HAP-1 (cell line): ENCODE data around the gene WDR91.
A peak's percentile ranks its signal among the peaks of the same experiment; 100 is the strongest.
"Not testable (repeated sequence)": the region's sequence is repeated elsewhere in the genome, so short reads cannot be mapped to it uniquely, and the experiment has no call there.

Experiments
- DNase-seq, 2 experiments: peaks; one replicate each; pipeline ENCODE4 v3.0.0-alpha.2; 2016 to 2020; ENCODE audit warnings: low spot score in 2 of 2
- H3K27me3 ChIP-seq: fragments of 250-450 bp; sonication (Bioruptor Pico); 2 replicates; pipeline ENCODE4 v1.5.1; 2020; ENCODE audit warnings: low read depth, mild to moderate bottlenecking, moderate library complexity
- H3K36me3 ChIP-seq: fragments of 250-450 bp; sonication (Bioruptor Pico); replicated peaks from 2 replicates; pipeline ENCODE4 v1.5.1; 2020; ENCODE audit warnings: mild to moderate bottlenecking
- H3K4me1 ChIP-seq: fragments of 250-450 bp; sonication (Bioruptor Pico); 2 replicates; pipeline ENCODE4 v1.5.1; 2020; ENCODE audit warnings: mild to moderate bottlenecking
- H3K4me3 ChIP-seq: fragments of 250-450 bp; sonication (Bioruptor Pico); 2 replicates; pipeline ENCODE4 v1.5.1; 2020; ENCODE audit warnings: mild to moderate bottlenecking, moderate library complexity
- H3K9me3 ChIP-seq: fragments of 250-450 bp; sonication (Bioruptor Pico); 2 replicates; pipeline ENCODE4 v1.5.1; 2020; ENCODE audit warnings: mild to moderate bottlenecking, moderate library complexity
- in situ Hi-C: fragments of 300-500 bp; cut with MboI; formaldehyde crosslinking; loops from 3 replicates; pipeline ENCODE4 v1.14.3; 2020; ENCODE audit warnings: low sequenced_read_pairs, inconsistent platforms, mixed read lengths

The WDR91 gene

DNA sequence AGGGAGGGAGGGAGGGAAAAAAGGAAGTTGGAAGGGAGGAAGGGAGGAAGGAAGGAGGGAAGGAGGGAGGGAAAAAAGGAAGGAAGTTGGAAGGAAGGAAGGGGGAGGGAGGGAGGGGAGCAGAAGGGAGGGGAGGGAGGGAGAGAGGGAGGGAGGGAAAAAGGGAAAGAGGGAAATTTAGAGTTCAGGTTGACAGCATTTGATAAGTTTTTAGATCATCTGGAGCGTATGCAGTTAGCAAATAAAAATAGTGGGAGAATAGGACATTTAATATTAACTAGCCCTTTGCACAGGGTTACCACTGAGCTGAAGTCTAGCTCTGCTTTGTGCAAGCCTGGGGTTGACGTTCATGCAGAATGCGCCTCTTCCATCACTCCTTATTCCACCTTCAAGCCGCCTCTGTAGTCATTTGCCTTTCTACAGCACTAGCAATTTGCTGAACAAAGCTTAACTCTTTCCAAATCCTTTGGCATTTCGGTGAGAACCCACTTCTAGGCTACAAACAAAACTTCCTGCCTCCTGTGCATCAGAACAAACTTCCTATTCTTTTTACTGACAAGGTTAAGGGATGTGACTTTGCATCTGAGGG lies 30.9 kb upstream of the WDR91 start:
- Histone ChIP-seq H3K4me1 (no peaks in the 10 kb centered on the region), H3K9me3 (no peaks in the 10 kb centered on the region), H3K36me3 (no peaks in the 10 kb centered on the region), H3K4me3 (no peak overlapping the region), H3K27me3 (no peaks in the 10 kb centered on the region; the same call in 1 of the 2 replicates)
- in situ Hi-C loops, result no loop called here
- DNase-seq, result no peak

DNA sequence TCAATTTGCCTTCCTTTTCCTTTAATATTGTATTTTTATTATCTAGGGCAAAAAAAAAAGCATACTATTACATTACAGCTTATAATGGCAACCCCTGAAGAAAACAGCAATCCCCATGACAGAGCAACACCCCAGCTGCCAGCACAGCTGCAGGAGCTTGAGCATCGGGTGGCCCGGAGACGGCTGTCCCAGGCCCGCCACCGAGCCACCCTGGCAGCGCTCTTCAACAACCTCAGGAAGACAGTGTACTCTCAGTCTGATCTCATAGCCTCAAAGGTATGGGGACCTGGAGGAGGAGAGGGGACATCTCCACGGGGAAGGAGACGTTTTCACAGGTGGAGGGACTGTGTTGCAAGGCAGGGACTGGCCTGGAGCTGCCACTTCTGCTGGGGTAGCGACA lies 29.1 kb upstream of the WDR91 start:
- H3K27me3 ChIP-seq, result no peaks in the 10 kb centered on the region; the same call in 1 of the 2 replicates
- no peaks in the 10 kb centered on the region for H3K9me3 ChIP-seq
- no peaks in the 10 kb centered on the region for H3K36me3 ChIP-seq
- H3K4me1 ChIP-seq, result no peaks in the 10 kb centered on the region
- DNase-seq, result no peak
- H3K4me3 ChIP-seq, result no peak overlapping the region
- in situ Hi-C loops, result no loop called here

DNA sequence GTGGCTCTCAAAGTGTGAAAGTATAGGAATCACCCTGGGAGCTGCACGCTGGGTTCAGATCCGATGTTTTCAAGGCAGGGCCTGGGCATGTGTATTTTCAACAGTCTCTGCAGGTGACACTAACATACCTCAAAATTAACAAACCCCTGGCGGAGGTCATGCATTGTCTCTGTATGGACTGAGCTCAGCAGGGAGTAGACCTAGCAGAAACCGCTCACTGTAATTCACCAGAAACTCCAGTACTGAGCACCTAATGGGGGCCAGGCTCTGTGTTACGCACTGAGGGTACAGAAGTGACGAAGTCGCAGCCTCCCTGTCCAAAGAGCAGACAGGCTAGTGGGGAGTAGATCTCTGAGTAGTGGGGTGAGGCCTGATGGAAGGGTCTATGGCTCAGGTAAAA lies 27.9 kb upstream of the WDR91 start:
- no peak for DNase-seq
- Histone ChIP-seq H3K4me1 (no peaks in the 10 kb centered on the region), H3K36me3 (no peaks in the 10 kb centered on the region), H3K4me3 (no peak overlapping the region), H3K9me3 (no peaks in the 10 kb centered on the region), H3K27me3 (no peaks in the 10 kb centered on the region; the same call in 1 of the 2 replicates)
- in situ Hi-C loops, result no loop called here

DNA sequence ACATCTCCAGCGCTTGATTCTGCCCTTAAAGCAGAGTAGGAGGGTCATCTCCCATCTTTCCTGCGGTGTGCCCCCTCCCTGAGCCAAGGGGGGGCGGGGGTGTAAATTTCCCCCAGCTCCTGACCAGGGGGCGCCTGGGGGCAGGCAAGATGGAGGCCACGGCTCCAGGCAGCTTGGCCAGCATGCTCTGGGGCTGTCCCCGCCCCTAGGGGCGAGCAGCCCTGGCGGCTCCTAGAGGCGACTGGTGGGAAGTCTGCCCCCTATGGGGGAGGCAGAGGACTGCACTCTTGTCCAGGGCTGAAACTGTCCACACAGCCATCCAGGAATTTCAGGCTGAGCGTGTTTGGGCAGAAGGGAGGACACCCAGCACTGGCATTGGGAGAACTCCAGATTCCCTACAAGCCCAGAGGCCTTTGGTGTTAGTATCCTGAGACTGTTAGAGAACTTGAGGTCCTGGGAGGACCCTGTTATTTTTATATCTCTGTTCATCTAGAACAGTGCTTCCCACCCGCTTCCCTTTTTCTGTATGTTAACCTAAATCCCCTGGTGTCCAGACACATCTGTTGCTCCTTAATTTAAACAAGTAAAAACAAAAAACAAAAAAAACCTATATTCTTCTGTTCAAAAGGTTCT lies 26.9 kb upstream of the WDR91 start:
- H3K9me3 ChIP-seq, result no peaks in the 10 kb centered on the region
- peak in 1 of 2 experiments; percentile 46 for DNase-seq
- H3K4me3 ChIP-seq, result no peak overlapping the region
- H3K27me3 ChIP-seq, result no peaks in the 10 kb centered on the region; the same call in 1 of the 2 replicates
- H3K4me1 ChIP-seq, result no peaks in the 10 kb centered on the region
- in situ Hi-C loops, result no loop called here
- H3K36me3 ChIP-seq, result no peaks in the 10 kb centered on the region

DNA sequence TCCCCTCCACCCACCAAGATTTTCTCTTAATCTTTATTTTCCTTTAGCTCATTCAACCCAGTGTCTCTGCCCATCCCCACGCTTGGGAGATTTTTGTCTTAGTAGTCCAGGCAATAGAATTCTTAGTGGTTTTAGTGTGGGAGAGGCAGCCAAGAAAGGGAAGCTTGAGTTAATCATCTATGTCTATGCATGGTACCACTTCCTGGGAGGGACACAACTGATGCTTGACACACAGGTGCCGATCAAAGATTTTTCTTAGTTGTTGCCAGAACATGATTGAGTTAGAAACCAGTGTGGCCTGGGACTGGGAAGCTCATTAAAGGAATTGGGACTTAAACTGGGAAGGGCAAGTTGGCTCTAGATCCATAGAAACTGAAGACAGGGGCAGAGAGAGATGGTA lies 25.4 kb upstream of the WDR91 start:
- Histone ChIP-seq H3K4me3 (no peak overlapping the region), H3K4me1 (no peaks in the 10 kb centered on the region), H3K27me3 (no peaks in the 10 kb centered on the region), H3K36me3 (no peaks in the 10 kb centered on the region), H3K9me3 (no peaks in the 10 kb centered on the region)
- no peak for DNase-seq
- in situ Hi-C loops, result no loop called here

DNA sequence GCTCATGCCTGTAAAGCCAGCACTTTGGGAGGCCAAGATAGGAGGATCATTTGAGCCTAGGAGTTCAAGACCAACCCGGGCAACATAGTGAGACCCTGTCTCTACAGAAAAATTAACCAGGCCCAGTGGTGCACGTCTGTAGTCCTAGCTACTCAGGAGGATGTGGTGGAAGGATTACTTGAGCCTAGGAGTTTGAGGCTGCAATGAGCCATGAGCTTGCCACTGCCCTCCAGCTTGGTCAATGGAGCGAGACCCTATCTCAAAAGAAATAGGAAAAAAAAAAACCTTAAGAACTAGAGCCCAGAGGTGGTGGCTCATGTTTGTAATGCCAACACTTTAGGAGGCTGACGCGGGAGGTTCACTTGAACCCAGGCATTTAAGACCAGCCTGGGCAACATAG lies 24.5 kb upstream of the WDR91 start:
- DNase-seq, result no peak
- no peaks in the 10 kb centered on the region for H3K4me1 ChIP-seq
- in situ Hi-C loops, result no loop called here
- H3K4me3 ChIP-seq, result no peak overlapping the region
- no peaks in the 10 kb centered on the region for H3K9me3 ChIP-seq
- no peaks in the 10 kb centered on the region for H3K27me3 ChIP-seq
- H3K36me3 ChIP-seq, result no peaks in the 10 kb centered on the region

DNA sequence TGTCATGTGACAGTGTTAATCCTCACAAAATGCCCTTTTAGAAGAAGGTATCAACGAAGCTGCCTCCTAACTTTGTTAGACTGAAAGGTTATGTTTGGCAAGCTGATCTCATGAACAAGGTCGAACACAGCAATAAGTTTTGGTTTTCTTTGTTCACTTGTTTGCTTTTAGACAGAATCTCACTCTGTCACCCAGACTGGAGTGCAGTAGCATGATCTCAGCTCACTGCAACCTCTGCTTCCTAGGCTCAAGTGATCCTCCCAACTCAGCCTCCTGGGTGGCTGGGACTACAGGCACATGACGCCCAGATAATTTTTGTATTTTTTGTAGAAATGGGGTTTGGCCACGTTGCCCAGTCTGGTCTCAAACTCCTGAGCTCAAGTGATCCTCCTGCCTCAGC lies 23.4 kb upstream of the WDR91 start:
- Histone ChIP-seq H3K4me3 (no peak overlapping the region), H3K9me3 (no peaks in the 10 kb centered on the region), H3K27me3 (no peaks in the 10 kb centered on the region), H3K36me3 (no peaks in the 10 kb centered on the region), H3K4me1 (no peaks in the 10 kb centered on the region)
- DNase-seq, result no peak
- in situ Hi-C loops, result no loop called here

DNA sequence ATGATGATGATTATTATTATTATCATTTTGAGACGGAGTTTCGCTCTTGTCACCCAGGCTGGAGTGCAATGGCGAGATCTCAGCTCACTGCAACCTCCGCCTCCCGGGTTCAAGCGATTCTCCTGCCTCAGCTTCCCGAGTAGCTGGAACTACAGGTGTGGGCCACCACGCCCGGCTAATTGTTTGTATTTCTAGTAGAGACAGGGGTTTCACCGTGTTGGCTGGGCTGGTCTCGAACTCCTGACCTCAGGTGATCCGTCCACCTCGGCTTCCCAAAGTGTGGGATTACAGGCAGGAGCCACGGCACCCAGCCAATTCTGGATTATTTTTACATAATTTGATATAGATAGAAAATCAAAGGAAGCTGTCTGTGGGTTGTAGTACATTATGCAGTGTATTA lies 22.8 kb upstream of the WDR91 start:
- H3K27me3 ChIP-seq, H3K36me3 ChIP-seq, DNase-seq, H3K9me3 ChIP-seq, H3K4me3 ChIP-seq, H3K4me1 ChIP-seq, in situ Hi-C loops: not testable (repeated sequence)

DNA sequence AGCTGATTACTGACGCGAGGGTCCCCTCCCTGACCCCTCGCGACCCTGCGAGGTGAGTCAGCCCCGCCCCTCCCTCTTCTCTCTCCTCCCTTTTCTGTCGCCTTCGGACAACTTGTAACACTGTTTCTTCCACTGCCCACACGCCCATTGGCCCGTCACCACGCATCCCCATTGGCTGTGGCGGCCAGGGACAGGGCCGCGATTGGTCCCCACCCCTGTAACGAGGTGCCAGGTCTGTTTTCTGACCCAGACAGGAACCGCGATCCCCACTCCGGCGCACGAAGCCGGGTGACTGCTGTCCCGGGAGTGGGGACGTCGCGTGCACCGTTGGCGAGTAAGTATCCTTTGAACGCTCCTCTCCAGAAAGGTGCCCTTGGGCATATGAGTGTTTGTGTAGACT lies 22.2 kb upstream of the WDR91 start, which contains the start of gene STRA8:
STRA8 (plus strand) TSS at position 269 of the 400 bp plus-strand sequence. CDS start 6,687 bp downstream, outside the sequence.
- no peaks in the 10 kb centered on the region for H3K27me3 ChIP-seq
- no peaks in the 10 kb centered on the region for H3K36me3 ChIP-seq
- H3K4me1 ChIP-seq, result no peaks in the 10 kb centered on the region
- no peak within 1 kb of the TSS for H3K4me3 ChIP-seq
- in situ Hi-C loops, result no loop called here
- H3K9me3 ChIP-seq, result no peaks in the 10 kb centered on the region
- no peak for DNase-seq

DNA sequence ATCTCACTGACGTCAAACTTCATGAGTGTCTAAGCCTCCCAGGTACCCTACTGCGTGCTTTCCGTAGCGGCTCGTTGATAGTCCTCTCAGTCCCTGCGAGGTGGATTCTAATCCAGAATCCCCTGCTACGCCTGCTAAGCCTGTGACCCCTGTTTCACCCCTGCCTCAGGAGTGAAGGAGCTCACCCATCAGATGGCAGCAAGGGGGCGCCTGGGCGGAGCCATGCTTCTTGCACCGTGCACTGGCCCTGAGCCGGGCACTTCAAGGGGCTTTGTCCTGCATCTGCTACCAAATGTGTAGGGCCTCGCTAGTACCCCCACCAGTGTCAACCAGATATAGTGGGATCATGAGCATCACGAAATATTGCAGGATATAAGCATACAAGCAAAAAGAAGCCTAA lies 21.4 kb upstream of the WDR91 start:
- in situ Hi-C loops, result no loop called here
- Histone ChIP-seq H3K9me3 (no peaks in the 10 kb centered on the region), H3K4me3 (no peak overlapping the region), H3K27me3 (no peaks in the 10 kb centered on the region), H3K36me3 (no peaks in the 10 kb centered on the region), H3K4me1 (no peaks in the 10 kb centered on the region)
- DNase-seq, result peak in 1 of 2 experiments; percentile 65

DNA sequence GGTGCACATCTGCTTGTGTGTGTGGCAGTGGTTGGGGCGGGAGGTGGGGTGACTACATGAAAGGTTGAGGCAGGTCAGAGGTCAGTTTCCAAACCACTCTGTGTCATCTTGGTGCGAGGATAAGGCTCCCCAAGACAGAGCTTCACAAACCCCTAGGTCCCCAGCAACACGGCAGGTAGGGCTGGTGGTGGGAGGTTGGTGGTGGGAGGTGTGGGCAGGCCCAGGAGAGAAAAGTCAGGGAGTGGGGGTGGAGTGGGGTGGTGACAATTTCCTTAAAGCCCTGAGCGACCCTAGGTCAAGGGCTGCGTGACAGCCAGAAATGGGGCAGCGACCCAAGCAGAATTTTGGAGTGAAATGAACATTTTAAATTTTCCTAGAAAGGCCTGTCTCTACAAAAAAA lies 20.8 kb upstream of the WDR91 start:
- in situ Hi-C loops, result no loop called here
- Histone ChIP-seq H3K4me3 (no peak overlapping the region), H3K4me1 (no peaks in the 10 kb centered on the region), H3K36me3 (no peaks in the 10 kb centered on the region), H3K9me3 (no peaks in the 10 kb centered on the region), H3K27me3 (no peaks in the 10 kb centered on the region)
- no peak for DNase-seq

DNA sequence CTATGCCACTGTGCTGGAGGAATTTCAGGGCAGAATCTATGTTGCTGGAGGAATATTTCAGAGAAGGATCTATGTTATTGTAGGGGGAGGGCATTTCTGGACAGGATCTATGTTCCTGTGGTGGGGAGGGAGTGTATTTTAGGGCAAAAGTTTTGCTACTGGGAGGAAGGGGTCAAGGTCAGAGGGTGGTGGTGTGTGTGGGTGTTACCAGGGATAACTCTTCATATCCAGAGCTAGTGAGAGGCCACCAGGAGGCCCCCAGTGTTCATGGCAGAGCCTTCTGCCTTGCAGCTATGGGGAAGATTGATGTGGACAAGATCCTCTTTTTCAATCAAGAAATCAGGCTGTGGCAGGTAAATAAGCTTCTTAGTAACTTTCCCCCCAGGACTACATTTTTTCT lies 20.4 kb upstream of the WDR91 start:
- in situ Hi-C loops, result no loop called here

DNA sequence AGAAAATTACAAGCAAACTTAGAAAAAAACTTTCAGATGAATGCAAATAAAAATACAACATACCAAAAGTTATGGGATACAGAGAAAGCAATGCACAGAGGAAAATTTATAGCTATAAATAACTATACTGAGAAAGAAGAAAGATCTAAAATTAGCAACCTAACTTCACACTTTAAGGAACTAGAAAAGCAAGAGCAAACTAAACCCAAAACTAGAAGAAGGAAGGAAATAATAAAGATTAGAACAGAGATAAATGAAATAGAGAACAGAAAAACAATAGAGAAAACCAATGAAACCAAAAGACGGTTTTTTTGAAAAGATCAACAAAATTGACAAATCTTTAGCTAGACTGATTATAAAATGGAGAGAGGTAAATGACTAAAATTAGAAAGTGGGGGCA lies 12.7 kb upstream of the WDR91 start:
- DNase-seq, result no peak
- peaks cover 4% of the 10 kb centered on the region; the same call in 1 of the 2 replicates for H3K27me3 ChIP-seq

More for the DNA sequence above, 20.4 kb upstream of the WDR91 start:
- no peaks in the 10 kb centered on the region for H3K4me1 ChIP-seq
- no peak for DNase-seq
- H3K9me3 ChIP-seq, result no peaks in the 10 kb centered on the region
- no peaks in the 10 kb centered on the region for H3K36me3 ChIP-seq
- no peak overlapping the region for H3K4me3 ChIP-seq
- H3K27me3 ChIP-seq, result no peaks in the 10 kb centered on the region

DNA sequence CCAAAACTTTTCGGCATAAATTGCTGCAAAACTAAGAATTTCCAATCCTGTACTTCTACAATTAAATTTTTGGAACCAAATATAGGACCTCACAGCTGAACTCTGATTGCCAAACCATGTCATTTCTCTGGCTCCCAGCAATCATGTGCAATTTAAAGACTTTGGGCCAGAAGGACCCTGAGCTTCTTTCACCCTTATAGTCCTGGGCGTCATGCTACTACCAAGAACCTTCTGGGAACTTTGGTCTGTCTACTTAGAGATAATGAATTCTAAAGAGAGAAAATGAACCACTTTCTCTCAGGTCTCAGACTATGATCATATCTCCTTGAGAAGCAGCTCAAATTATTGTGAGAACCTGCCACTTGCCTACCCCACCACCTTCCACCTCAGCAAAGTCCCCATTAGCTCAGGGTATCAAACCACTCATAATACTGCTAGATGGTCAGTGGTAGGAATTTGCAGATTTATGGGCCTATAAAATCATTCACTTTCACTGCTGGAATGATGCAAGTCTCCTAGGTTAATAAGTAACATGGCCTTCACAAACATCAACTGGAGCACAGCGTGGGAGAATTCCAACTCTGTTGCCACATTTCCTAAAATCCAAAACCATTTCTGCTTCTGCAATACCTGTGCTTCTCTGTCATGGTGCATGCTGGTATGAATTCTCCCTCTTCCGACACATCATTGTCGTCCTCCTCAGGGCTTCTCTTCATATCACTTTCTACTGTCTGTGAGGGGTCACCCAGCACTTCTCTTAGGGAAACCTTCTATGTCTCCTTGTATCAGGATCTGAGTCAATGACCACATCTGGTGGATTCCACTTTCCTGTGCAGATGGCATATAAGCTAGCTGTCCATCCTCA lies 6.6 kb upstream of the WDR91 start:
- DNase-seq, result no peak
- H3K4me1 ChIP-seq, result peaks cover 10% of the 10 kb centered on the region
- no peak overlapping the region for H3K4me3 ChIP-seq
- in situ Hi-C loops, result no loop called here
- no peaks in the 10 kb centered on the region for H3K27me3 ChIP-seq
- H3K36me3 ChIP-seq, result no peaks in the 10 kb centered on the region
- no peaks in the 10 kb centered on the region for H3K9me3 ChIP-seq

More for the DNA sequence above, 12.7 kb upstream of the WDR91 start:
- Histone ChIP-seq H3K36me3 (no peaks in the 10 kb centered on the region), H3K4me1 (peaks cover 8% of the 10 kb centered on the region), H3K9me3 (no peaks in the 10 kb centered on the region), H3K4me3 (no peak overlapping the region)
- in situ Hi-C loops, result no loop called here
